GM18868 (cell line): Measurements from ENCODE around the gene ZBTB24.
A peak's percentile ranks its signal among the peaks of the same experiment; 100 is the strongest.

Source experiments
- ATAC-seq: cut with Tn5 transposase; IDR thresholded peaks from one replicate; pipeline ENCODE4 v1.9.1; 2021; ENCODE audit warnings: mild to moderate bottlenecking, moderate library complexity; ENCODE audit not compliant: unreplicated experiment

The ZBTB24 gene

DNA sequence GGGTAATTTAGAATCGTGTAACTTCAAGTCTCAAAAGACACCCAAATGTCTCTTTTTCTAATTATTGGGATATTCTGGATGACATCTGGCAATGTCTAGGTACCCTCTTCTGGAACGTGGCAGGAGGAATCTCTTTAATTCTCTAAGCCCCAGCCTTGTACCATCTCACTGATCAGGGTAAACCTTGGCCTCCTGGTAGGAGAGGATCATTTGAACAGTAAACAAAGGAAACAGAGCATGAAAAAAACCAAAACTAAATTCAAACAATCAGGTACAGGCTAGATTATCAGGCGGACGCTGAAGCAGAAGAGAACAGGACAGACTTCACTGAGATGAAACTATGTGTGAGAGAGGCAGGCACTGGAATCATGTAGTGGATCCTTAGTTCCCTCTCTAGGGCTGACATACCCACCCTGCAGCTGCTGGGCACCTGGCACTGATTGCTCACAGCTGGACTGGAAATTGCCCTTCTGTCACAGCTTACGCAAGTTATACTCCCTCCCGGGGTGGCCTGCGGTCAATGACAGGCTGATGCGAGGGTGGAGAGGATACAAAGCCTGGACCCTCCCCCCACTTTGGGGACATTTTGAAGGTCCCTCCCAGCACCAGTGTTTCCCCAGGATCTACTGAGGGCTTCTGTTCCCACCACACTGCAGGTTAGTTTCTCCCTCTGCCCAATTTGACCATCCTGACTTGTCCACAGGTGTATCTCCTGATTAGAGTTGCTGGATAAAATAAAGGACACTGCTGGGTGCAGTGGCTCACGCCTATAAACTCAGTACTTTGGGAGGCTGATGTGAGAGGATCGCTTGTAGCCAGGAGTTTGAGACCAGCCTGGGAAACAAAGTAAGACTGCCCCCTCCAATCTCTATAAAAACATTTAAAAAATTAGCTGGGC lies 20.6 kb upstream of the ZBTB24 start:
- no peak for ATAC-seq

DNA sequence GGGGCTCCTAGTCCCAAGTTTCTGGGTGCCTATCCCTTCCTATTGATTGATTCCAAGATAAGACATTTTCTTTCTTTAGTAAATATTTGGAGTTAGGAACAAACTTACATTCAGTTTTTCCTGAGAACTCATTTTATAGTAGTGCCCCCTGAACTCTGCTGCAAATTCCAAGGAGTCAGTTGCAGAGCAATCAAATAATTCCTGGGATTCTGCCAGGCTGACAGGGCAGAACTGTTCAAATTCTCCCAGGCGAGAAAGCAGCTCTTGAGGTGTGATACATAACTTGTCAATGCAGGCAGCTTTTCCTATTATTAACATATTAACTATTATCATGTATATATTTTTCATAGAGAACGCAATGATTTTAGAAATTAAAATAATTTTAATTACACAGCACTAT lies 15.9 kb upstream of the ZBTB24 start:
- ATAC-seq, result no peak

DNA sequence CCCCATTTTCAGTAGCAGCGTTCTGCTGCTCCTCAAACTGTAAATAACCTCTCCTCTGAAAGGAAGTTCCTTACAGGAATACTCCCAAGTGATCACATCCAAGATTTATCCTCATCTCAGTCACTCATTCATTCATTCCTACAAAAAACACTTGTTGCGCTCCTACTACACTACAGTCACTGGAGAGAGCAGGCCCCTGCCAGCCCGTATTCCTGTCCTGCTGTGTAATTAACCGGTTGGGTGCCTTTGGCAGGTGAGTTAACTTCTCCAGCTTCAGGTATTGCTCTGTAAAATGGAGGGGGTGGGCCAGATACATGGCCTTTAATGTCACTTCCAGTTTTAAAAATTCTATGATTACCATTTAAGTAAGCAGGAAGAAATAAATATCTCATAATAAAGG lies 15.0 kb upstream of the ZBTB24 start:
- ATAC-seq, result no peak

DNA sequence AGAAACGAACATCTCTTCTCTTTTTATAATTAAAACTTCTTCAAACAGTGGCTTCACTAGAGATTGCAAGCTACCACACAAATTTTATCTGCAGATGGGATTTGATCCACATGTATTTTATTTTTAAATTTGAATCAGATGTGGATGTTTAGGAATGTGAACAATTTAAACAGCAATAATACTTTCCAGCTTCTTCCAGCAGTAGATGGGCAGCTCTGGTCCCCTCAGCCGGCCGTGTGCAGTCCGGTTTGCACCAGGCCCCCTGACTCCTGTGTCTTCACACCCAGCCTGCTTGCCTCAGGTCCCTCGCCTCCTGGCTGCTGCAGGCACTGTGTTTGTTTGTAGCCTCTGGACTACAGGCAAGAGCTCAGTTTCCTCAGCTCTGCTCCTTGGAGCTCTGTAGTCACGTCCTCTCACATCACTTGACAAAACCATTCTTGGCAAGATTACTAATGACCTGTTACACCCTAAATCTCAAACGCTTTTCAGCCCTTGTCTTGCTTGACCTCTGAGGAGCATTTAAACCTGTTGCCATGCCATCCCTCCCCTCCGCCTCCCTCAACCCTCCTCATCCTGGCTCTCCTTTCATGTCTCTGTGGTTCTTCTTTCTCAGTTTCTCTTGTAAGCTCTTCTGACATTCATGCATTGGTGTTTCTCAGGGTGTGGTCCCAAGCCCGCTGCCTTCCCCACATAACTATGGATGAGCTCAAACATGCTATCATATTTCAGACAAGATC lies 13.2 kb upstream of the ZBTB24 start:
- no peak for ATAC-seq

DNA sequence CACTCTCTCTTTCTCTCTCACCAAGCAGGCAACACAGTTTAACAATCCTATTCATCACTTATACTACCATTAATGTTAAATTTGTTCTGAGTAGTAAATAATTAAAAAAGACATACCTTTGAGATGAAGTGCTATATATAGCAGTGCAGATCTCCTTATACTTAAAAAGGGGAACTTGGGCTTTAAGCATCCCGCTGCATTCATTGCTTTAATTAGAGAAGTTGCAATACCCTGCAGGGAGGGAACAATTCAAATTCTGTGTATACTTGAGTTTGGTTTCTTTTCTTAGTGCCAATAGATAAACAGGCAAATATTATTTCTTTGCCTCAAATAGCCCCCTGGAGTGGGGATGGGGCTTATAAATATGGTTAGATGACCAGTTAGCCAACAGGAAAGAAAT lies 10.8 kb upstream of the ZBTB24 start:
- ATAC-seq, result no peak

DNA sequence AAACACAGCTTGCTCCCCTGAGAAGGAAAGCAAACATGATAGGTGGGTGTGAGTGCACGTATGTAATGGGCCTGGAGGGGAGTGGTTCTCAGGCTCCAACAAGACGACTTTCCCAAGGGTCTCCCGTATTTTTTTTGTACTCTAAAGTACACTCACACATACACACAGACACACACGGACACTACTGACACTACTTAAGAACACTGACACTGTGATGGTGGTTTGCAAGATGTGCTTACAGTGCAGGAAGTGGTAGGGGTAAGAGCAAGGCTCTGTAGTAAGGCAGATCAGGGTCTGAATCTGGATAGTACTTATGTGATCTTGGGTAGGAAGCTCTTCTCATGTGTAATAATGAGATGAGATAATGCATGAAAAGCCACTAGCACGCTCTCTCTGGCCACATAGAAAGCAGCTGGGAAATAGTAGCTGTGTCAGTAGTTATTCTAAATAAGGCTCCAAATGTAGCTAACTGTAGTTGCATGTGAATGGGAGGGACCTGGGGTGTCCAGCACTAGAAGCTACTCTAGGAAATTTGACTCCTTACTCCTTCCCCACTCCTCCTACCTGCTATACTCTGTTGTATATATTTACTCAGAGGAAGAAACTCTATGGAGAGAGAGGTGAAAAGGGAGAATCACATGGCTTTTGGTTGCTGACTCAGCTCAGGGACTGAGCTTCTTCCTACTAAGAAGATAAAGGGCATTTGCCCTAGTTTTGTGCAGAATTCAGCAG lies 8.4 kb upstream of the ZBTB24 start:
- ATAC-seq, result peak; percentile 62

DNA sequence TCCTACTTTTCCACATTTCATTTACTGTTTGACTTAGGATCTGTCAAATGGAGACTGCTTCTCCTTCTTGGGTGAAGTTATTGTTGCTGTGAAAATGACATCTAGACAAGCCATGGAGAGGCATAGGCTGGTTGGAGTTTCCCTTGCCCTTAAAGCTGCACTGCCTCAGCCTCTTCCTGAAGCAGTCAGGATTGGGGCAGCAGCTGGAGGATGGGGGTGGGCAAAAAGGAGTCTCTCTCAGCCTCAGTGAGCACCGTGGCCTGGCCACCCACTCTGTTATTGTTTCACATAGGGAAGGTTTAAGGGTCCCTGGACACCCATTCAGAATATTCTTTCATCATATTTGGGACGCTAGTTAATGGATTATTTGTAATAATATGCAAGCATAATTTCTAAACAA lies 7.7 kb upstream of the ZBTB24 start:
- no peak for ATAC-seq

DNA sequence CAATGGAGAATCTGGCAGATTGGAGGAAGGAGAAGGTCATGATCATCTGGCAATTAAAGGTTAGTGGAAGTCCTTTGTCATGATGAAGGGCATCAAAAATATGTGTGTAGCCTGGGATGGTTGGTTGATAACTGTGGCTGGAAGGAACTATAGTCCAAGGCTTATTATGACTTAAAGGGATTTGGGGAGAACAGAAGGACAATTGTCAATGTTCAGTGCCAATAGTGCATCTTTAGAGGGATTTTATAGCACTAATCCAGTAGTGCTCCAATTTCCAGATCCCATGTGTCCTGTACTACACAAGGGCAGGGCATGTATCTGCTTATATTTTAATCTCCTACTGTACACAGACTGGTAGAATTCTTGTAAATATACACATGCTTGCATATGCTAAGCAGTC lies 5.0 kb upstream of the ZBTB24 start:
- no peak for ATAC-seq

DNA sequence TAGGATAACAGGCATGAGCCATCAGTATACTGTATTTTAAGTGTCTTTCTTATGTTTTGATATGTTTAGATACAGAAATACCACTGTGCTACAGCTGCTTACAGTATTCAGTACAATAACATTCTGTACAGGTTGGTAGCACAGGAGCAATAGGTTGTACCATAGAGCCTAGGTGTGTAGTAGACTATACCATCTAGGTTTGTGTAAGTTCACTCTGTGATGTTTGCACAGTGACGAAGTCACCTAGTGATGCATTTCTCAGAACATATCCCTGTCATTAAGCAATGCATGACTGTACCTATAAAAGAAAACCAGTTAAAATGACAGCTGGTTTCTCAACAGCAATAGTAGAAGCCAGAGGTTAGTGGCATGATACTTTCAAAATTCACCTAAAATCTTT lies 3.0 kb upstream of the ZBTB24 start:
- ATAC-seq, result no peak

DNA sequence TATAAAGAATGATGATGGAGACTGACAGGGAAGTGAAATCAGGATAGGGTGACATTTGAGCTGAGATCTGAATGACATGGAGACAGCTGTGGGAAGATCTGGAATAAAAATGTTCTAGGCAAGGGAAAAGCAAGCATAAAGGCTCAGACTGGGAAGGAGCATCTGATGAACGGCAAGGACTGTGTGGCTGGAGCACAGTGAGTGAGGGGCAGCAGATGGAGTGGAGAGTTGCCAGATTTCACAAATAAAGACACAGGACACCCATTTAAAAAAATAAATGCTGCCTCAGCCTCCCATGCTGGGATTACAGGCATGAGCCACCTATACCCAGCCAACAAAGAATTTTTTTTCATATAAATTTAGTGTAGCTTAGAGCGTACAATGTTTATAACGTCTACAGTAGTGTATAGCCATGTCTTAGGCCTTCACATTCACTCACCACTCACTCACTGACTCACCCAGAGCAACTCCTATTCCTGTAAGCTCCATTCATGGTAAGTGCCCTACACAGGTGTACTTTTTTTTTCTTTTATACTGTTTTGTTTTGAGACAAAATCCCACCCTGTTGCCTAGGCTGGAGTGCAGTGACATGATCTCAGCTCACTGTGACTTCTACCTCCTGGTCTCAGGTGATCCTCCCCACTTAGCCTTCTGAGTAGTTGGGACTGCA lies 2.4 kb upstream of the ZBTB24 start:
- ATAC-seq, result no peak

DNA sequence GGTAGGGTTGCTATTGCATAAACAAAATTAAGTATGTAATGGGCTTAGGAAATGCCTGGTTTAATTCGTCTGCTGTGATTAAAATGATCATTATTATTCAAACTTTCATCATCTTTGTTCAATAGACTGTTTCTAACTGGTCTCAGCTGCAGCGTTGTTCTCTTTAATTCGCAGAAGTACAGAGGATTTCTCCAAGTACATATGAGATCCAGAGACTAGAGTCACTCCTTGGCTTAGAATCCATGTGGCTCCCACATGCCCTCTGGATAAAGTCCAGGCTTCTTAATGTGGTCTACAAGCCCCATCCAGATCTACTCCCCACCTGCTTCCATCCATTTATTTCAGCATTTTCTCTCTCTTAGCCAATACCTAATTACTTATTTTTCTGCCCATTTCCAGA lies 1.1 kb upstream of the ZBTB24 start:
- ATAC-seq, result no peak

DNA sequence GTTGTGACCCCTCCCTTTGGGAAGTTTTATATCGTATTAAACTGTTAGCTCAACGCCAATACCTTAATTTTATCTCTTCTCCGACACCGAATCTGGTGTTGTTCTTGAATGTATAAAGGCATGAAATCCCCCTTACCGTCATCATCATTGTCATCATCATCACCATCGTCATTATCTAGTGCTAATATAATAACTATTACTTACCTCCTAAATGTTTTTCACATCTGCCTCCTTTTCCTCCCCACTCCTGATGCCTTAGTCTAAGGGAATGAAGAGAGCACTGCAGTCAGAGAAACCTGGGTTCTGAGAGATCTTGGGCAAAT lies 677 bp upstream of the ZBTB24 start:
- no peak for ATAC-seq

DNA sequence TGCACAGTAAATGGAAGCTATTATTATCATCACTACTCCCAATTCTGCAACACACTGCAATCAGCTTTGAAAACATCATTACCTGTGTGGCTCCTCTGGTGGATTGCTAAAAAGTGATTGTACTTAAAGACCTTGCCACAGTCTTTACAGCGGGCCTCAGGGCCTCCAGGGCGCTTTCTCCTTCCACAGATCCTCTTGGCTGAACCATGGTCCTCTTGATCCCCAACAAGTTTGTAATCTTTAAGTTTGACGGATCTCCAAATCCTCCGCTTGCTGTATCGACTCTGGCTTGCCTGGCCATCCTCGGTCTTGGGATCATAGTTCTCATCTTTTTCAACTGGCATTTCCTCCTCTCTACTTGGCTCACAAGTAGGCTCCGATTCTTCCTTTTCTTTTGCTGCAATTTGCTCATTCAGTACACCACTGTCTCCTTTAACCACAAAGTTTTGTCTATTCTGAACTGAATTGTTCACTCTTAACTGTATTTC lies 2.0 kb downstream of the ZBTB24 start:
- ATAC-seq, result no peak

DNA sequence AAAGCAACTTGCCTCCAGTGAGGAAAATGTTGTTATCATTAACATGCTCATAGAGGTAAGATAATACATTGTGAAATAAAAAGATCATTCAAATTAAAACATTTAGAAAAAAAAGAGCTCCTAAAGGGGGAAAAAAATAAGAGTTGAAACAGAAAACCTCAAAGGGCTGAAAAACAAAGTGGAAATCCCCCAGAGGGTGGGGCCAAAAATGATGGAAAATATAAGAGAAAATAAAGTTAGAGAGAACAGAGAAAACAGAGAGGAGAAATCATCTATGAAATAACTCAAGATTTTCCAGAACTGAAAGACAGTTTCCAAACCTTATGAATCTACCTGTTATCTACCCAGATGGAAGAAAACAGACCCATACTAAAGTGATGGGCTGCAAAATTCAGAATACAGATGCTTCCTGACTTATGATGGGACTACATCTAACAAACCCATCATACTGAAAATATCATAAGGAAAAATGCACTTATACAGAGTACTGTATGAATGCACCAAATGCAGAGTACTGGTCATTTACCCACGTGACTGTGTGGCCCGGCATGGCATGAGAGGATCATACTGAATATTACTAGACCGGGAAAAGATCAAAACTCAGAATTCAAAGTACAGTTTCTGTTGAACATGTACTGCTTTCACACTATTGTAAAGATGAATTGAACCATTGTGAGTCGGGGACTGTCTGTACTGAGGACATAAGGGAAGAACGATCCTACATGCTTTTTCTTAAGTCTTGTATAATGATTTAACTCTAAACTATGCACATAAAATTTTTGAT lies 4.0 kb downstream of the ZBTB24 start:
- no peak for ATAC-seq

DNA sequence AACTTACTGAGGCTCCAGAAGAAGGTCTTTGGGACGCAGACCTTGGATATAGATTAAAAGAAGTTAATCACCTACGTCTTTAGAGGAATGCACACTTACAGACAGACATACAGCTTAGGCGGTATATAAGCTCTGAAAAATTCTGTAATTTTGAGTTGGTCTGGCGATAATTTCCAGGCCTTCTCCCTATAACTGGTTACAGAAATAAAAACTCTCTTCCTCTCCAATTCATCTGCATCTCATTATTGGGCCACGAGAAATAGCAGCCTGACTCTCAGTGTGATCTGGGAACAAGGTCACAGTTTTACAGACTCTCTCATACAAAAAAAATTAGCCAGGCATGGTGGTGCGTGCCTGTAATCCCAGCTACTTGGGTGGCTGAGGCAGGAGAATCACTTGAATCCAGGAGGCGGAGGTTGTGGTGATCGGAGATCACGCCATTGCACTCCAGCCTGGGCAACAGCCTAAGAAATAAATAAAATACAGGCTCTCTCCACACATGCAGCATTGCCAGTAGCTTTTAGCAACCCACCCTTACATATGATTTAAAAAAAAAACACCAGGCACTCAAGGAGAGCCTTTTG lies 4.7 kb downstream of the ZBTB24 start:
- no peak for ATAC-seq

DNA sequence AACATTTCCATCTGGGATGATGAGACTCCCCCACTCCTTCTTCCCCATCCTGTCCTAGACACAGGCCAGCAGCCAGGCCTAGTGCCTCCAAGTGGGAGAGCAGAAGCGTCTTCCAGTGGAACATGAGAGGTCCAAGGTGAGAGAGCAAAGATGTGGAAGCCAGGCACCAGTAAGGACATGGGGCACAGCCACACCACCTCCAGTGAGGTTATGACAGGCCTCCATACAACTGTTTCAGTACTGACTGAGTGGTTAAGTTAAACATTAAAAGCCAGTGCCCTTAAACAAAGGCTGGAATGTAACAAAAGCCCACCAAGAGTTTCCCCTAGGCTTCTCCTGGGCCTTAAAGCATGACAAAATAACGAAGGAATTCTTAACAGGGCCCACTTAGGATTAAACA lies 5.3 kb downstream of the ZBTB24 start:
- no peak for ATAC-seq

DNA sequence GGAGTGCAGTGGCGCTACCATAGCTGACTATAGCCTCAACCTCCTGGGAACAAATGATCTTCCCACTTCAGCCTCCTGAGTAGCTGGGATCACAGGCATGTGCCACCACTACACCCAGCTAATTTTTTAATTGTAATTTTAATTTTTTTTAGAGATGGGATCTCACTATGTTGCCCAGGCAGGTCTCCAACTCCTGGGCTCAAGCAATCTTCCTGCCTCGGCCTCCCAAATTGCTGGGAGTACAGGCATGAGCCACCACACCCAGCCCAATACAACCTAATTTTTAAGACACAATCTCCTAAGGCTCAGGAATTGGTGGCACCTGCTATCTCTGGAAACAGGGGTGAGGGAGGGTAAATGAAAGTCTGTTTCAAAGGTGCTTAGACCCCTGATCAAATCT lies 5.8 kb downstream of the ZBTB24 start:
- no peak for ATAC-seq

DNA sequence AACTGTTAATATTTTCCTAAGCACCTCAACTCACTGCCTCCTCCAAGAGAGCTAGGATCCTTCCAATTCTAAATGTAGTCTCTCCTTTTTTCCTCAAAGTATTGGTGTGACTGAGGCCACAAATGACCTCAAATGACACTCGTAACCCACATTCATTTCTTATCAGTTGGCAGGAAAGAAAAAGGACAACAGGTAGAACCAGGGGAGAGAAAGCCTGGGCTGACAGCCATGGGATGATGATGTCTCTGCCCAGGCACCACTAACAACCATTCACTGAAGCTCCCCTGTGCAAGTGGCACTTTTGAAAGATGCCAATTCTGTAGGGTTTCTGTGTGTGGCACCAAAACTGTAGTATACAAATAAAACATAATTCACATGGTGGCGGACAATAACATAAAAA lies 7.4 kb downstream of the ZBTB24 start:
- ATAC-seq, result no peak

DNA sequence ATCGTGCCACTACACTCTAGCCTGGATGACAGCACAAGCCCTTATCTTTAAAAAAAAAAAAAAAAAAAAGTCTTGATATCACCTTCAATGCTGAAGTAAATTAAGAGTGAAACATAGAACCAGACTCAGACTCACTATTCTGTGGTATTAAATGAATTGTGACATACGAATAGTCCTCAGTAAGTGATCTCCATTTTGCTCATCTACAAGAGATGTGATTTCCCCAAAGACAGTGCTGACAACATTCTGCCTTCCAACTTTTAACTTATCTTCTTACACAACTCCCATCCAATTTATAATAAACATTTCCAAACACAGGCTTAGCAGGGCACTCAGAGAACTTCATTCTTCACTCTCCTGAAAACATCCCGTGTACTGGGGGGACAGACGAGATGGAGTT lies 8.0 kb downstream of the ZBTB24 start:
- ATAC-seq, result no peak

DNA sequence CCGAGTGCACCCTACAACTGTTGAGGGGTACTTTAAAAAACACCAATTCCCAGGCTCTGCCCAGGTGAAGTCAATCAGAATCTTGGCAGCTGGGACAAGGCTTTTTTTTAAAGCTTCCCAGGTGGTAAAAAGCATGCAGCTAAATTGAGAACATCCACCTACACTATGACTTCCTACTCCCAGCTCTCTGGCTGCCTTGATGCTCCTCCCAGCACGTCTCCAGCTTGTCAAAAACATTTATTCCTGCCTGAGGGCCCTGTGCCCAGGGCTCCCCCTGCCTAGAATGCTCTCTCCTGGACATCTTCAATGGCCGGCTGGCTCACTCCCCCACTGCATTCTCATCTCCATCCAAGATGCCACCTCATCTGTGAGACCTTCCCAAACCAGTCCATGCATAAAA lies 9.9 kb downstream of the ZBTB24 start:
- no peak for ATAC-seq
